ENCODE results near the gene PDLIM1. TPM values are rescaled to one million over a fixed set of nuclear protein-coding genes. Genes with fewer than 3 reads are reported as not detected.

PDLIM1 gene
- total and polyA plus RNA-seq, 10 of the 15 experiments (the other 5 are each of a cell fraction or from before 2014, with no cell fraction given) = 95.7 to 714 (median 309) TPM

DNA sequence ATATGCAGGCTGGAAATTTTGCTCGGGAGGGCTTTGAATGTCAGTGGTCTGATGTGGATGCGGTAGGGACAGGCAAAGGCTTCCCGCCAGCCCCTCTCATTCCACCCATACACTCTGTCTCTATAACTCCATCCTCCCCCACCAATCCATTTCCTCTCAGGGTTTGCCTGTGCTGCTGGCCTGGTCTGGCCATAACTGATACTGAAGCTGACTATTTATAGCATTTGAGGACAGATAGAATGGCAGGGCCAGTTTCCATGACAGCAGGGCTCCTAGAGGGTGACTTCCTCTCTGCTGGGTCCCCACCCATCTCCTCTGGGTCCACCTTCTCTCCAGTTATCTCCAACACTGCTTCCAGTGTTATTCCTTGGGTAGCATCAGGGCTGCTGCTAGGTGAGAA, 6.6 kb upstream of the PDLIM1 start (continued):
- TF ChIP-seq SREBF2 (IDR thresholded peaks at IDR 0.05; ENCODE audit: low read length) (no peak), ZNF217 (IDR thresholded peaks at IDR 0.05) (no peak), EP300 (IDR thresholded peaks at IDR 0.05; ENCODE audit: borderline replicate concordance in 1 of 2, control insufficient read depth in 1 of 2, low read depth in 2 of 2, low read length in 2 of 2) (no peak), SIX5 (IDR thresholded peaks at IDR 0.05; ENCODE audit: low read depth, low read length, severe bottlenecking) (no peak), SMAD5 (IDR thresholded peaks at IDR 0.05; ENCODE audit: low read depth) (no peak), YBX1 (IDR thresholded peaks at IDR 0.05) (no peak), NRF1 (conservative IDR thresholded peaks at IDR 0.05; ENCODE audit: low read depth, low read length) (no peak), ZNF24 (IDR thresholded peaks at IDR 0.05) (no peak), ZNF274 (IDR thresholded peaks at IDR 0.05; ENCODE audit: insufficient read depth, insufficient read length) (no peak), RUNX3 (IDR thresholded peaks at IDR 0.05; ENCODE audit: low read length) (no peak), CBFB (IDR thresholded peaks at IDR 0.05; ENCODE audit: low read depth) (no peak), ZNF207 (IDR thresholded peaks at IDR 0.05; ENCODE audit: borderline replicate concordance) (no peak), CBX5 (IDR thresholded peaks at IDR 0.05; ENCODE audit: low read depth) (no peak), HDAC2 (IDR thresholded peaks at IDR 0.05) (no peak), POLR2AphosphoS2 (IDR thresholded peaks at IDR 0.05; ENCODE audit: low read depth, low read length) (no peak), RAD21 (IDR thresholded peaks at IDR 0.05; ENCODE audit: insufficient read depth, low read depth, low read length) (no peak), MEF2B (IDR thresholded peaks at IDR 0.05; ENCODE audit: partially characterized antibody, poor library complexity, severe bottlenecking) (peak; percentile 58), KDM1A (IDR thresholded peaks at IDR 0.05; ENCODE audit: borderline replicate concordance) (no peak), BCL11A (IDR thresholded peaks at IDR 0.05; ENCODE audit: low read depth, low read length) (no peak), CHD4 (IDR thresholded peaks at IDR 0.05) (no peak), EED (IDR thresholded peaks at IDR 0.05; ENCODE audit: low read depth) (peak; percentile 58; the same call in 1 of the 2 replicates), NBN (IDR thresholded peaks at IDR 0.05) (no peak)
- TF ChIP-seq, protein P1, sequence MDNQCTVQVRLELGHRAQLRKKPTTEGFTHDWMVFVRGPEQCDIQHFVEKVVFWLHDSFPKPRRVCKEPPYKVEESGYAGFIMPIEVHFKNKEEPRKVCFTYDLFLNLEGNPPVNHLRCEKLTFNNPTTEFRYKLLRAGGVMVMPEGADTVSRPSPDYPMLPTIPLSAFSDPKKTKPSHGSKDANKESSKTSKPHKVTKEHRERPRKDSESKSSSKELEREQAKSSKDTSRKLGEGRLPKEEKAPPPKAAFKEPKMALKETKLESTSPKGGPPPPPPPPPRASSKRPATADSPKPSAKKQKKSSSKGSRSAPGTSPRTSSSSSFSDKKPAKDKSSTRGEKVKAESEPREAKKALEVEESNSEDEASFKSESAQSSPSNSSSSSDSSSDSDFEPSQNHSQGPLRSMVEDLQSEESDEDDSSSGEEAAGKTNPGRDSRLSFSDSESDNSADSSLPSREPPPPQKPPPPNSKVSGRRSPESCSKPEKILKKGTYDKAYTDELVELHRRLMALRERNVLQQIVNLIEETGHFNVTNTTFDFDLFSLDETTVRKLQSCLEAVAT (IDR thresholded peaks at IDR 0.05) = peak; percentile 95
- TF ChIP-seq, protein P2, sequence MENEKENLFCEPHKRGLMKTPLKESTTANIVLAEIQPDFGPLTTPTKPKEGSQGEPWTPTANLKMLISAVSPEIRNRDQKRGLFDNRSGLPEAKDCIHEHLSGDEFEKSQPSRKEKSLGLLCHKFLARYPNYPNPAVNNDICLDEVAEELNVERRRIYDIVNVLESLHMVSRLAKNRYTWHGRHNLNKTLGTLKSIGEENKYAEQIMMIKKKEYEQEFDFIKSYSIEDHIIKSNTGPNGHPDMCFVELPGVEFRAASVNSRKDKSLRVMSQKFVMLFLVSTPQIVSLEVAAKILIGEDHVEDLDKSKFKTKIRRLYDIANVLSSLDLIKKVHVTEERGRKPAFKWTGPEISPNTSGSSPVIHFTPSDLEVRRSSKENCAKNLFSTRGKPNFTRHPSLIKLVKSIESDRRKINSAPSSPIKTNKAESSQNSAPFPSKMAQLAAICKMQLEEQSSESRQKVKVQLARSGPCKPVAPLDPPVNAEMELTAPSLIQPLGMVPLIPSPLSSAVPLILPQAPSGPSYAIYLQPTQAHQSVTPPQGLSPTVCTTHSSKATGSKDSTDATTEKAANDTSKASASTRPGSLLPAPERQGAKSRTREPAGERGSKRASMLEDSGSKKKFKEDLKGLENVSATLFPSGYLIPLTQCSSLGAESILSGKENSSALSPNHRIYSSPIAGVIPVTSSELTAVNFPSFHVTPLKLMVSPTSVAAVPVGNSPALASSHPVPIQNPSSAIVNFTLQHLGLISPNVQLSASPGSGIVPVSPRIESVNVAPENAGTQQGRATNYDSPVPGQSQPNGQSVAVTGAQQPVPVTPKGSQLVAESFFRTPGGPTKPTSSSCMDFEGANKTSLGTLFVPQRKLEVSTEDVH (IDR thresholded peaks at IDR 0.05; ENCODE audit: low read depth, partially characterized antibody) = no peak
- TF ChIP-seq, protein P3, sequence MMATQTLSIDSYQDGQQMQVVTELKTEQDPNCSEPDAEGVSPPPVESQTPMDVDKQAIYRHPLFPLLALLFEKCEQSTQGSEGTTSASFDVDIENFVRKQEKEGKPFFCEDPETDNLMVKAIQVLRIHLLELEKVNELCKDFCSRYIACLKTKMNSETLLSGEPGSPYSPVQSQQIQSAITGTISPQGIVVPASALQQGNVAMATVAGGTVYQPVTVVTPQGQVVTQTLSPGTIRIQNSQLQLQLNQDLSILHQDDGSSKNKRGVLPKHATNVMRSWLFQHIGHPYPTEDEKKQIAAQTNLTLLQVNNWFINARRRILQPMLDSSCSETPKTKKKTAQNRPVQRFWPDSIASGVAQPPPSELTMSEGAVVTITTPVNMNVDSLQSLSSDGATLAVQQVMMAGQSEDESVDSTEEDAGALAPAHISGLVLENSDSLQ (IDR thresholded peaks at IDR 0.05) = peak; percentile 91
- TF ChIP-seq, protein P4, sequence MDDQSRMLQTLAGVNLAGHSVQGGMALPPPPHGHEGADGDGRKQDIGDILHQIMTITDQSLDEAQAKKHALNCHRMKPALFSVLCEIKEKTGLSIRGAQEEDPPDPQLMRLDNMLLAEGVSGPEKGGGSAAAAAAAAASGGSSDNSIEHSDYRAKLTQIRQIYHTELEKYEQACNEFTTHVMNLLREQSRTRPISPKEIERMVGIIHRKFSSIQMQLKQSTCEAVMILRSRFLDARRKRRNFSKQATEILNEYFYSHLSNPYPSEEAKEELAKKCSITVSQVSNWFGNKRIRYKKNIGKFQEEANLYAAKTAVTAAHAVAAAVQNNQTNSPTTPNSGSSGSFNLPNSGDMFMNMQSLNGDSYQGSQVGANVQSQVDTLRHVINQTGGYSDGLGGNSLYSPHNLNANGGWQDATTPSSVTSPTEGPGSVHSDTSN (IDR thresholded peaks at IDR 0.05; ENCODE audit: insufficient replicate concordance, low read depth, low read length) = peak; percentile 69
- TF ChIP-seq, protein P5, sequence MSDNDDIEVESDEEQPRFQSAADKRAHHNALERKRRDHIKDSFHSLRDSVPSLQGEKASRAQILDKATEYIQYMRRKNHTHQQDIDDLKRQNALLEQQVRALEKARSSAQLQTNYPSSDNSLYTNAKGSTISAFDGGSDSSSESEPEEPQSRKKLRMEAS (IDR thresholded peaks at IDR 0.05; ENCODE audit: low read depth, low read length) = no peak

Data from GM12878 (cell line).